NCI-H187 (cell line): ENCODE results near the gene CDC34.

Source experiments
- DNase-seq, 2 experiments: peaks; one replicate each; lab custom pipeline; 2025; lab: John Stamatoyannopoulos, UW

CDC34 gene, protein sequence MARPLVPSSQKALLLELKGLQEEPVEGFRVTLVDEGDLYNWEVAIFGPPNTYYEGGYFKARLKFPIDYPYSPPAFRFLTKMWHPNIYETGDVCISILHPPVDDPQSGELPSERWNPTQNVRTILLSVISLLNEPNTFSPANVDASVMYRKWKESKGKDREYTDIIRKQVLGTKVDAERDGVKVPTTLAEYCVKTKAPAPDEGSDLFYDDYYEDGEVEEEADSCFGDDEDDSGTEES

DNA sequence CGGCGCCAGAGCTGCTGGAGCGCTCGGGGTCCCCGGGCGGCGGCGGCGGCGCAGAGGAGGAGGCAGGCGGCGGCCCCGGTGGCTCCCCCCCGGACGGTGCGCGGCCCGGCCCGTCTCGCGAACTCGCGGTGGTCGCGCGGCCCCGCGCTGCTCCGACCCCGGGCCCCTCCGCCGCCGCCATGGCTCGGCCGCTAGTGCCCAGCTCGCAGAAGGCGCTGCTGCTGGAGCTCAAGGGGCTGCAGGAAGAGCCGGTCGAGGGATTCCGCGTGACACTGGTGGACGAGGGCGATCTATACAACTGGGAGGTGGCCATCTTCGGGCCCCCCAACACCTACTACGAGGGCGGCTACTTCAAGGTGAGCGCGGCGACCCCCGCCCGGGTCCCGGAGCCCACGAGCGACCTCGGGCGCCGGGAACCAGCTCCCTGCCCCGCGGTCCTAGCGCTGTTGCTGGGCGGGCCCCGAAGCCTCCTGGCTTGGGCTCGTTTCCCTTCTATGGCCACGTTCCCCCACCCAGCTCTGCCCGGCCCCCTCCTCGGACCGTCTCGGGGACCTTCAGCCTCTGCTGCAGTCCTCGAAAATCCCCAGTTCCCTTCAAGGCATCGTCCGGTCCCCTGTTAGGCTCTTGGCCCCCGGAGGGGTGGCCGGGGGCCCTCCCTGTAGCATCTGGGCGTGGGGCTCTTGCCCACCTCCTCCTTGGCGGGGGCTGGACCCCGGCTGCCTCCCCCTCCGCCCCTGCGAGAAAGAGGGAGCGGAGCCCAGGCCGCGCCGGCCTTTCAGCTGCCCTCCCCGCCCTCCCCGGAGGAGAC lies at the start of gene CDC34:
Gene CDC34 (plus strand): TSS at position 8 of the 808 bp plus-strand sequence. CDS start 172 bp downstream, at position 180.
- no peak for DNase-seq

DNA sequence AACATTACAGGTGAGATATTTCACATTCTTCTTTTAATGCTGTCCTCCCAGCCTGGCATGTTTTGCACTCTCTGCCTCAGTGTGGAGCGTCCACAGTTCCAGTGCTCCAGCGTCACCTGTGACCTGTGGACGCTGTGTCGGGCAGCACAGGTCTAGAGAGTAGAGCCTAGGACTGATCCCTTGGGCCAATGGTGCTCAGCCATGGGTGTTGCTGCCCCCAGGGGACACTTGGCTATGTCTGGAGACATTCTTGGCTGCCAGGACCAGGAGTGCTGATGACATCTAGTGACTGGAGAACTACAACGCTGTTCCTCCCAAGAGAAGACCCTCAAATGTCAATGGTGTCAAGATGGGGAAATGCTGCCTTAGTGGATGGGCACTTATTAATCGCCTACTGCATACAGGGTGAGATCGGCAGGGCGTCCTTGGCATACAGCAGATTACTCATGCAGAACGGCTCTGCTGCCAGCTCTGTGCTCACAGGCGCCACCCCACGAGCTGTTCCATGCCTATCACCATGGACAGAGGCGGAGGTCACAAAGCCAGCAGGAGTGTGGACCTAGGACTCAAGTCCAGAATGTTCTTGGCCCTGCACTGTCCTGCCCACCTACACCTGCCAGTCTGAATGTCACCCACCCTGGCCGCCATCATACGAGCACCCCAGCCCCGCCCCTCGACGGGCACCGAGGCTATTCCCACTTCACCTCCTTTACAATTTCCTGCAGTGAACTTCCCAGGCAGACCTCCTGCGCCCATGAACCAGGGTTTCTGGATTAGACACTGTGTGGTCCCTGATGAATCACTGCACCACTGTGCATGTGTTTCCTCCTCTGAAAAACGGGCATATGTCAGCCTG lies 49.1 kb upstream of the CDC34 start:
- DNase-seq, result no peak

DNA sequence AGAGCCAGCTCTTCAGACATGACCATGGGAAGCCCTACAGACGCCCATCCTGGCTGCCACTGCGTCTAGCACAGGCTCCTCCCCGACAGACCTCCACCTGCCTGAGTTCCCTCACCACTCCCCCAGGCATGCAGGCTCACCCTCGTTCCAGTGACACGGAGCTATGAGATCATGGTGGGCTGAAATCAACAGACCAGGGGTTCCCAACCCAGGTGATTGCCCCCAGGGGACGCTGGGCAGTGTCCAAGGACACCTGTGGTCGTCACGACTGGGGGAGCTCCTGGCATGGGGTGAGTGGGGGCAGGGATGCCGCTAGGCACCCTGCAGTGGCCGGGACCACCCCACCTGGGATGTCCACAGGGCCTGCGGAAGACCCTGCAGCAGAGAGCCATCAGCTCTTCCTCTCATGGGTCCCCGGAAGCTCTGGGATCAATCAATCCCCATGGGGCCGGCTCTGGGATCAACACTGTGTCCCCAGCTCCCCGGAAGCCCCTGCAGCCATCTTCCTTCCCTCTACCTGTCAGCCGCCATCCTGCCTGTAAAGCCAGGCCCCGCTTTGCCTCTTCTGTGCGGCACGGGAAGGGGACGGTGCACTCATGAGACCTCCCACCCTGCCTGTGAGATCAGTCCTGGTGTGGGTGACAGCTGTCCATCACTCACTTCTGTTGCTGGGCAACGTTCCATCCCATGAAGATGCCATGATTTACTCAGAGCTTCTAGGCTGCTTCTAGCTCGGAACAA lies 48.1 kb upstream of the CDC34 start:
- DNase-seq, result no peak

DNA sequence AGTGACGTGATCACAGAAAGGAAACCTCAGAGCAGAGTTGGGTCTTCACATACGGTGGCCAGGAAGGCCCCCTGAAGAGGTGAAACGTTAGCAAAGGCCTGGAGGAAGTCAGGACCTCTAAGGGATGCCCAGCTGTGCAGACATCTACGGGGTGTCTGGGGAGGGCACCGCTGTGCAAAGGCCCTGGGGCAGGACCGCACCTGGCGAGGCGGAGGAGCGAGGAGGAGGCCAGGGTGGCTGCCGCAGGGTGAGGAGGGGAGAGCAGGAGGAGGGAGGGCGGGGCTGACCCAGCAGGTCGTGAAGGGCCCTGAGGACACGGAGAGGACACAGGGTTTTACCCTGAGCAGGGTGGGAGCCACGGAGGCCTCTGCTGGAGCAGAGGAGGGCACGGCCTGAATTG lies 47.1 kb upstream of the CDC34 start:
- DNase-seq, result no peak

DNA sequence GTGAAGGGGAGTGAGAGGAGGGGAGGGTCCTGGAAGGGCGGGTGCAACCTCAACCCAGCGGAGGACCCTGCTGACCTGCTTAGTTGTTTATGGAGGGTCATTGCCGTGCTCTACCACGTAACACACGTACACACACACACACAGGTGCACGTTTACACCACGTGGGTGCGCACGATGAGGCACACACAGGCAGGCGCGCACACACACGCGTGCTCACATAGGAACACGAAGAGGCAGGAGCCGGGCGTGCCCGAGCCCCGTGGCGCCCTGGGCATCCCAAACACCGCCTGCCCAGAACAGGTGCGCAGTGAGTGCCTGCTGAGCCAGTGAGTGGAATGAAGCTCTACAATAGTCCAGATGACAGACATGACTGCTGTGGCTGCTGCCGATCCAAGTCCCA lies 46.5 kb upstream of the CDC34 start:
- DNase-seq, result peak in 1 of 2 experiments; percentile 39

DNA sequence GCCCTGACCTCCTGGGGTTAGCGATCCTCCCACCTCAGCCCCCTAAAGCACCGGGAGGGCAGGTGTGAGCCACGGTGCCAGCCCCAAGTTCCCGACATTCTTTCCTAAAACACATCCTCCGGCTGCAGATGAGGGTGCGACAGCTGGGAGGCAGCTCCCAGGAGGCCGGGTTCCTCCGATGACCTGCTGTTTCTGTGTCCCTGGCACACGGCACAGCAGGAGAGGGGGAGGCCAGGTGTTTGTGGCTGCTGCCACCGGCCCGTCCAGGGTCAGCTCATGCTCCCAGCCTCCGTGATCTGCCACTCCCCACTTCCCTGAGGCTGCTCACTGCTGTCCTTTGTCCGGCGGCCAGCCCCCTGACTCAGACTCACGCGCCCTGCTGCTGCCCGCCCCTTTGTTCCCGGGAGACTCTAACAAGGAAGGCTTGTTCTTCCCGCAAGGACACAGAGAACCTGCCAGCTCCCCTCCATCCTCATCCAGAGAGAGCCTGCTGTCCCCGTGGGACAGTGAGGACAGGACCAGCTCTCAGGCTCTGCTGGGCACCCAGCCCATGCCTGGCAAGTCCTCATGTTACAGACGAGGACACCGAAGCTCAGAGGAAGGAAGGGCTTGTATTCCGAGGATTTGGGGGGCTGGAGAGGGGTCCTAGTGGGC lies 45.9 kb upstream of the CDC34 start:
- DNase-seq, result no peak

DNA sequence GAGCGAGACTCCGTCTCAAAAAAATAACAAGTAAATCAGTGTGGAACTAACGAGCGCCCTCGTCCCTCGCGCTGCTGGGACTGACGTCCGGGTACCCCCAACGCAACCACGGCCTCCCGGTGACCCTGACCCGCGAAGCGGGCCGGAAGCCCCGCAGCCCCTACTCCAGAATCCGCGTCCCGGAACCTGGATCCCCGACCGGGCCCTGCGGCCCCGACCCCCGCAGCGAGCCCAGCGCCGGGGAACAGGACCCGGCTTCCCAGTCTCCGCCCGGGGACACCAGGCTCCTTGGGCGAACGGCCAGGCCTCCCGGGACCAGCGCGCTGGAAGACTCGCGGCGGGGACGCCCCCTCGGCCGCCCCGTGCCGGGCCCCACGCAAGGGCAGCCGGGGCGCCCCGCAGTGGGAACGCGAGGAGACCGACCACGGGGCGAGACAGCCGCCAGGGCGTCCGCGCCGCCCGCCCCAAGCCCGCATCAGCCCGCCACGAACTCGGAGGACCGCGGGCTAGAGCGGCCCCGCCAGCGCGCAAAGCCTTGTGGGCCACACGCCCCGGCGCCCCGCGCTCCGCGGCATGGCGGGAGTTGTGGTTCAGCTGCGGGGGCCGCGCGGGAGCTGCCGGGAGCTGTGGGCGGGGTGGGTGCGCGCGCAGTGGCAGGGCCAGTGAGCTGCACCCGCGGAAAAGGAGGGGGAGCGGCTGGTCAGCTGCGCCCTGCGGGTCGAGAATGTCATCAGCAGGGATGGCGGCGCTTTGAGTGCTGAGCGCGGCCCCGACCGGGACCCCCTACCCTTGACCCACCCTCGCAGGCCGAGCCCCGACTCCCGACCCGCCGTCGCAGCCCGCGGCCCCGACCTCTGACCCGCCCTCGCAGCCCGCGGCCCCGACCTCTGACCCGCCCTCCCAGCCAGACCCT lies 42.8 kb upstream of the CDC34 start:
- peak; percentile 85 to 97 for DNase-seq

DNA sequence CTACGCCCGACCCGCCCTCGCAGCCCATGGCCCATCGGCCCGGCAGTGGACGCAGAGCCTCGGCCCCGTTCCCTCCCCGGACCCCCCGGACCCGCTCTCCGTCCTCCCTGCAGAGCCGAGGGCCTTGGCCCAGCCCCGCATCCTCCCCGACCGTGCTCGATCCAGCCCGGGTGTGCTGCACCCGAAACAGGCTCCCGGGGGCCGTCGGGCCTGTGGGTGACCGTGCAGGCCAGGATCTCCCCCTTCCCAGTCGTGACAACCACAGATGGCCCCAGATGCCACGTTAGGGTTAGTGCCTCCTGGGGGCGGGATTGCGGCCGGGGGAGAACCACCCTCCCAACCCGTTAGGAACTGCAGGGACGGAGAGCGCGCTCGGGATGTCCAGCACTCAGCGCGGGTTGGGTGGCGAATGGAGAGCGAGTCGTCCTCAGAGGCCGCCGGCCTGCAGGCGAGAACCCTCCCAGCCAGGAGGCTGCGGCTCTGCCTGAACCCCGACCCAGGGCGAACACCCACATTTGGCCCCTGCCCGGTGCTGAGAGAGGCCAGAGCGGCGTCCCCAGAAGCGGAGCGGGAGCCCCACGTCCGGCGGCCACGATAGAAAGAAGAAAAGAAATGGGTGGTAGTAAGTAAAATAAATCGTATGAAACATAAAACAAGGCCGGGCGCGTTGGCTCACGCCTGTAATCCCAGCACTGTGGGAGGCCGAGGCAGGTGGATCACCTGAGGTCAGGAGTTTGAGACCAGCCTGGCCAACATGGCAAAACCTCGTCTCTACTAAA lies 42.0 kb upstream of the CDC34 start:
- DNase-seq, result no peak

DNA sequence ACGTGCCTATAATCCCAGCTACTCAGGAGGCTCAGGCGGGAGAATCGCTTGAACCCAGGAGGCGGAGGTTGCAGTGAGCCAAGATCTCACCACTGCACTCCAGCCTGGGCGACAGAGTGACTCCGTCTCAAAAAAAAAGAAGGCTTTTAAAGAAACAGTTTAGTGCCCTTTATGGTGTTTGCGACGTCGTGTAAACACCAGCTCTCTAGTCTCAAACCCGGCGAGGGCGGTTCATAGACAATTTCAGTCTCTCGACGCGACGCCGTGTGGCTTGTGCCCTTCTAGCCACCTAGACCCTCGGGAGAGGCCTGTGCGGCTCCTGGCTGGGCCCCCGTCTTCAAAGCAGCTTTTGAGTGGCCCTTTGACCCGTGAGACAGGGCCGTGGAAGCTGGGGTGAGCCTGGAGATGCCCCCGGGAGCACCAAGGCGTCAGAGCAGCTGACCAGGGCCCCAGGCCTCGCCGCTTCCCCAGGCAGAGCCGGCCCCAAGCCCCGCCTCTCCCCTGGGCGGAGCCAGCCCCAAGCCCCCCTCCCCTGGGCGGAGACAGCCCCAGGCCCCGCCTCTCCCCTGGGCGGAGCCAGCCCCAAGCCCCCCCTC lies 40.3 kb upstream of the CDC34 start:
- no peak for DNase-seq

DNA sequence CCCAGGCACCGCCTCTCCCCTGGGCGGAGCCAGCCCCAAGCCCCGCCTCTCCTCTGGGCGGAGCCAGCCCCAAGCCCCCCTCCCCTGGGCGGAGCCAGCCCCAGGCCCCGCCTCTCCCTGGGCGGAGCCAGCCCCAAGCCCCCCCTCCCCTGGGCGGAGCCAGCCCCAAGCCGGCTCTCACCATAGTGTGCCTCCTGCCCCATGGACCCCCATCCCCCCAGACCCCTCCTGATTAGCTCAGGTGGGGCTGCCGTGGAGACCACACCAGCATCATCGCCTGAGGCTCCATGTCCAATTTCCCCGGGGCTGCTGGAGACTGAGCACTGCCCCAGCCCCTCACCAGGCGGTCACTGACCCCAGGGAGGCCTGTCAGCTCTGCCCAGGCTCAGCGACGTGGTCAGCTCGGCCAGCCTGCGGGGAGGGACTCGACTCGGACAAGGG lies 39.4 kb upstream of the CDC34 start:
- DNase-seq, result no peak

DNA sequence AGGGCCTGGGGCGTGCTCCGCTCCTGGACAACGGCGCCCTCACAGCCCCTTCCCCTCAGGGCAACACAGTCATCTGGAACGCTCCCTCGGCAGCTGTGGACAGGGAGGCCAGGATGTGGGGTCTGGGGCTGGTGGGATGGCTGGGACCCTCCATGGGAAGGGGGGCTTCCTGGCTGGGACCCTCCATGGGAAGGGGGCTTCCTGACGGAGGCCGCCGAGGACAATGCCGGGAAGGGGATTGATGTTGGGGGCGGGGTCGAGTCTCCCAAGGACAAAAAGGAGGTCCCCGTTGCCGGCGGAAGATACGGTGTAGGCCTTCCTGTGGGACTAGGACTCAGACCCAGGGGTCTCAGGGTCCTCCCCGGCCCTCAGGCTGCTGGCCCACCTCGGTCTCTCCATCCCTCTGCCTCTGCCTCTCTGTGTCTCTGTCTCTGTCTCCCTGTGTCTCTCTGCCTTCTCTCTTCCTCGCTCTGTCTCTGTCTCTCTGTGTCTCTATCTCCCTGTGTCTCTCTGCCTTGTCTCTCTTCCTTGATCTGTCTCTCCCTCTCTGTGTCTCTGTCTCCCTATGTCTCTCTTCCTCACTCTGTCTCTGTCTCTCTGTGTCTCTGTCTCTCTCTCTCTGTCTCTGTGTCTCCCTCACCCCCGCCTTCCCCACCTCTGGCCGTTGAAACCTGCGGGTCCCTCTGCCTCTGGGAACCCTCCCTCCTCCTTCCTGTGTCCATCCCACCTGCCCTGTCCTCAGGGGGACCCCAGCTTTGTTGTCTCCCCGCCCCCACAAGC lies 38.0 kb upstream of the CDC34 start:
- DNase-seq, result no peak

DNA sequence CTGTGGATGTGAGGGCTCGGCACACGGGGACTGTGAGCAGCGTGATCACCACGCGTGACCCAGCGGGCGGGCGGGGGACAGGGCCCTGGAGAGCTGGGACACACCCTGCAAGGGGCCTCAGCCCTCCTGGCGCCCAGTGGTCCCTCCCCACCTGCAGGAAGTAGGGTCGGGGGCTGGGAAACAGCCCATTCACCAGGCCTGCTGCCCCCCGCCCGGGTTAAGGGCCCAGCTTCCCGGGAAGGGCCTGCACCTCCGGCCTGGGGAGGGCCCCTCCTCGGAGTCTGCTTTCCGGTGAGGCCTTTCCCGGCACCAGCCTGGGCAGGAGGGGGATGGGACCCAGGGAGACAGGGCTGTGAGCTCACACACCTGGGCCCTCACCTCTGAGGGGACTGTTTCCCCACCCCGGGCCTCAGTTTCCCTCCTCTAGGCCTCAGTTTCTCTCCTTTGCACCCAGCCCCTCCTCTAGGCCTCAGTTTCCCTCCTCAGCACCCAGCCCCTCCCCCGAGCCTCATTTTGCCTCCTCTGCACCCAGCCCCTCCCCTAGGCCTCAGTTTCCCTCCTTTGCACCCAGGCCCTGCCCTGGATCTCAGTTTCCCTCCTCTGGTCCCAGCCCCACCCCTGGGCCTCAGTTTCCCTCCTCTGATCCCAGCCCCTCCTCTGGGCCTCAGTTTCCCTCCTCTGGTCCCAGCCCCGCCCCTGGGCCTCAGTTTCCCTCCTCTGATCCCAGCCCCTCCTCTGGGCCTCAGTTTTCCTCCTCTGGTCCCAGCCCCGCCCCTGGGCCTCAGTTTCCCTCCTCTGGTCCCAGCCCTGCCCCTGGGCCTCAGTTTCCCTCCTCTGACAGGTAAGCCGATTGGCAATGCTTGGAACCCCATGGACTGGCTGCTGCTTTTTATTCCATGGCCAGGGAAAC lies 37.1 kb upstream of the CDC34 start:
- DNase-seq, result no peak

DNA sequence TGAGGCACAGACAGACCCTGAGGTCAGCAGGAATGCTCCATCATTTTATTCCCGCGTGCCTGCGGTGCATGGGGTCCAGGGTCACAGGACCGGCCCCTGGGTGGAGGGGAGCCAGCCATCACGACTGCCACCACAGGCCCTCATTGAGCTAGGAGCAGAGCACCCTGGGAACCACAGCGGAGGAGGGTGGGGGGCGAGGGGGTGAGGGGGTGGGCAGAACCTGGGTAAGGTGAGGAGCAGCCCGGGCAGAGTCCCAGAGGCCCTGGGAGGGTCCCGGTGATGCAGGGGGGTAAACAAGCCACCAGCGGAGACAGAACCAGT lies 36.5 kb upstream of the CDC34 start:
- DNase-seq, result no peak

DNA sequence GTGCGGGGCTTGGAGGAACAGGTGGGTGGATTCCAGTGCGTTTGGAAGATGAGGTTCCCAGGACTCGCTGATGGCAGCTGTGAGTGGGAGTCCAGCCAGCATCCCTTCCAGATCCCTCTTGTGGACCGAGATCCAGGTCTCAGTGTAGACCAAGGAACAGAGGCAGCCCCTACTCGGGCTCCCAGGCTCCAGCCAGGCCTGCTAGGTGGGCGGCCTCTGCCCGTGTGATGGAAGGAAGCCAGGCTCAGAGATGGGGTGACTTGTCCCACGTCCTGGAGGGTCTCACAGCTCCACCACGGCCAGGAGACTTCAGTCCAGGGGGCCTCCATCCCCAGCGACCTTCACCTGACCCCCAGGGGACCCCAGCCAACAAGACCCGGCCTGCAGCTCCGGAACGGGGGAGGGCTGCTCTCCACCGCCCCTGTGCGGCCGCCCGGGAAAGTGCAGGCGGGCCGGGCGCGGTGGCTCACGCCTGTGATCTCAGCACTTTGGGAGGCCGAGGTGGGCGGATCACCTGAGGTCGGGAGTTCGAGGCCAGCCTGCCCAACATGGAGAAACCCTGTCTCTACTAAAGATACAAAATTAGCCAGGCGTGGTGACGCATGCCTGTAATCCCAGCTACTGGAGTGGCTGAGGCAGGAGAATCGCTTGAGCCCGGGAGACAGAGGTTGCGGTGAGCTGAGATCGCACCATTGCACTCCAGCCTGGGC lies 36.0 kb upstream of the CDC34 start:
- DNase-seq, result no peak

DNA sequence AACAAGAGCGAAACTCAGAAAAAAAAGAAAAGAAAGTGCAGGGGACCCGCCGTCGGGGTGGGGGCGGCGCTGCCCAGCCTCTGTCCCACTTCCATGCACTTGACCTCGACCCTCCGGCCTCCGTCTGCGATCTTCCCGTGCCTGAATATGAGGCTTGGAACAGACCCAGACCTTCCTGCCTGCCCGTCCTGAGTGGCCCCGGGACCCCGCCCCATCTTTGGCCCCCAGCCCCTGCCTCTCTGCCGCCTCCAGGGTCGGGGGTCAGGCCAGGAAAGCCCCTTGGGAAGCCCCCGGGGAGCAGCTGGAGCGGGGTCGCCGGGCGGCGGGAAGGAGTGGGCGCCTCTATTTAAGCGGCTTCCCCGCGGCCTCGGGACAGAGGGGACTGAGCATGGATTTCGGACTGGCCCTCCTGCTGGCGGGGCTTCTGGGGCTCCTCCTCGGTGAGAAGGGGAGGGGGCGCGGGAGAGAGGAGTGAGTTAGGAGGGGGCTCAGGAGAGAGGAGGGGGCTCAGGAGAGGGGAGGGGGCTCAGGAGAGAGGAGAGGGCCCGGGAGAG lies 35.4 kb upstream of the CDC34 start, which contains the start of gene MADCAM1:
Gene MADCAM1 (plus strand): TSS at position 375 of the 554 bp plus-strand sequence. CDS start 14 bp downstream, at position 389.
- no peak for DNase-seq

DNA sequence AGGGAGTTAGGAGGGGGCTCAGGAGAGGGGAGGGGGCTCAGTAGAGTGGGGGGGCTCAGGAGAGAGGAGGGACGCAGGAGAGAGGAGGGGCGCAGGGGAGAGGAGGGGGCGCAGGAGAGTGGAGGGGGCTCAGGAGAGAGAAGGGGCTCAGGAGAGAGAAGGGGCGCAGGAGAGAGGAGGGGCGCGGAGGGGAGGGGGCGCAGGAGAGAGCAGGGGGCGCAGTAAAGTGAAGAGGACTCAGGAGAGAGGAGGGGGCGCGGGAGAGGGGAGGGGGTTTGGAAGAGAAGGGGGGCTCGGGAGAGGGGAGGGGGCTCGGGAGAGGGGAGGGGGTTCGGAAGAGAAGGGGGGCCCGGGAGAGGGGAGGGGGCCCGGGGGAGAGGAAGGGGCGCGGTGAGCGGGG lies 34.6 kb upstream of the CDC34 start:
- no peak for DNase-seq
